ENCODE measurements around the gene CARNS1.

CARNS1 gene

GRCh38 chr11:67455054-67455453 is 39.6 kb downstream of the CARNS1 start, which contains the start of gene CABP4:
TSS of gene CABP4 (plus strand) at chr11:67455354. CDS start at chr11:67455424, 70 bp downstream.
- DNase-seq (ENCODE audit: low spot score), result no peak
- ChIA-PET POLR2A (ENCODE audit: low non-redundant PET) (no interaction called here), CTCF (interaction anchor here (0.6 kb wide), 1 partner anchor 54 kb away, joined by 4 read pairs; no protein-coding TSS in a partner anchor)
- TF ChIP-seq, protein P1, sequence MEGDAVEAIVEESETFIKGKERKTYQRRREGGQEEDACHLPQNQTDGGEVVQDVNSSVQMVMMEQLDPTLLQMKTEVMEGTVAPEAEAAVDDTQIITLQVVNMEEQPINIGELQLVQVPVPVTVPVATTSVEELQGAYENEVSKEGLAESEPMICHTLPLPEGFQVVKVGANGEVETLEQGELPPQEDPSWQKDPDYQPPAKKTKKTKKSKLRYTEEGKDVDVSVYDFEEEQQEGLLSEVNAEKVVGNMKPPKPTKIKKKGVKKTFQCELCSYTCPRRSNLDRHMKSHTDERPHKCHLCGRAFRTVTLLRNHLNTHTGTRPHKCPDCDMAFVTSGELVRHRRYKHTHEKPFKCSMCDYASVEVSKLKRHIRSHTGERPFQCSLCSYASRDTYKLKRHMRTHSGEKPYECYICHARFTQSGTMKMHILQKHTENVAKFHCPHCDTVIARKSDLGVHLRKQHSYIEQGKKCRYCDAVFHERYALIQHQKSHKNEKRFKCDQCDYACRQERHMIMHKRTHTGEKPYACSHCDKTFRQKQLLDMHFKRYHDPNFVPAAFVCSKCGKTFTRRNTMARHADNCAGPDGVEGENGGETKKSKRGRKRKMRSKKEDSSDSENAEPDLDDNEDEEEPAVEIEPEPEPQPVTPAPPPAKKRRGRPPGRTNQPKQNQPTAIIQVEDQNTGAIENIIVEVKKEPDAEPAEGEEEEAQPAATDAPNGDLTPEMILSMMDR (conservative IDR thresholded peaks at IDR 0.05; ENCODE audit: low read depth), result no peak
- no peak within 1 kb of the TSS for H3K27ac ChIP-seq

GRCh38 chr11:67456068-67456705 is 40.7 kb downstream of the CARNS1 start:
- ChIA-PET CTCF (no interaction called here), POLR2A (ENCODE audit: low non-redundant PET) (interaction anchor here (0.5 kb wide), 1 partner anchor 39 kb away, joined by 7 read pairs; no protein-coding TSS in a partner anchor)
- H3K27ac ChIP-seq, result no peak overlapping the region
- DNase-seq (ENCODE audit: low spot score), result no peak
- TF ChIP-seq, protein P1 (conservative IDR thresholded peaks at IDR 0.05; ENCODE audit: low read depth), result no peak

- no peak for DNase-seq (ENCODE audit: low spot score)
- TF ChIP-seq, protein P1 (conservative IDR thresholded peaks at IDR 0.05; ENCODE audit: low read depth), result no peak
- ChIA-PET POLR2A (ENCODE audit: low non-redundant PET) (no interaction called here), CTCF (no interaction called here)
- no peak overlapping the region for H3K27ac ChIP-seq
These were observed 42.0 kb downstream of the CARNS1 start for GRCh38 chr11:67457453-67457852.

DNA sequence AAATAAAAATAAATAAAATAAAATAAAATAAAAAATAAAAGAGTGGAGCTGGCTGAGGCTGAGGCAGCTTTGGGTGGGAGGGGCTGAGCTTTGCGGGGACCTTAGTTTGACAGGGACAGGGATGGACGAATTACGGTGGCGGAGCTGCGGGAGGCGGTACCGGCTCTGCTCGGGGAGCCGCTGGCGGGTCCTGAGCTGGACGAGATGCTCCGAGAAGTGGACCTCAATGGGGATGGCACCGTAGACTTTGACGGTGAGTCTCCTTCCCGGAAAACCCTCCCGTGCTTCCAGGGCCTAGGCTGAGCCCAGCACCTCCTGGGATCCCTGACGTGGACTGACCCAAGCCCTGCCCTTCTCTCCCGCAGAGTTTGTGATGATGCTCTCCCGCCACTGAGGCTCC is 42.8 kb downstream of the CARNS1 start:
- ChIA-PET CTCF (interaction anchor here (1.0 kb wide), 1 partner anchor 8 kb away, joined by 3 read pairs; no protein-coding TSS in a partner anchor), POLR2A (ENCODE audit: low non-redundant PET) (no interaction called here)
- H3K27ac ChIP-seq, result no peak overlapping the region
- TF ChIP-seq, protein P1 (conservative IDR thresholded peaks at IDR 0.05; ENCODE audit: low read depth), result no peak
- no peak for DNase-seq (ENCODE audit: low spot score)

- ChIA-PET CTCF (no interaction called here), POLR2A (ENCODE audit: low non-redundant PET) (interaction anchor here (0.9 kb wide), 1 partner anchor 16 kb away, joined by 3 read pairs; no protein-coding TSS in a partner anchor)
- no peak for DNase-seq (ENCODE audit: low spot score)
These were observed 47.7 kb downstream of the CARNS1 start for GRCh38 chr11:67463186-67463585.

GRCh38 chr11:67463680-67464410 is 48.4 kb downstream of the CARNS1 start:
- ChIA-PET POLR2A (ENCODE audit: low non-redundant PET) (interaction anchor here (0.5 to 0.9 kb wide), 2 partner anchors 17 to 33 kb away, joined by 3 read pairs; no protein-coding TSS in a partner anchor), CTCF (no interaction called here)
- H3K27ac ChIP-seq, result peak overlapping the region; percentile 96
- TF ChIP-seq, protein P1 (conservative IDR thresholded peaks at IDR 0.05; ENCODE audit: low read depth), result no peak
- peak; percentile 85 for DNase-seq (ENCODE audit: low spot score)

More at GRCh38 chr11:67463186-67463585, 47.7 kb downstream of the CARNS1 start:
- TF ChIP-seq, protein P1 (conservative IDR thresholded peaks at IDR 0.05; ENCODE audit: low read depth), result no peak
- H3K27ac ChIP-seq, result peak overlapping the region; percentile 96
